GM19438 (cell line): ENCODE results near the gene NXPE4.
"Not testable (repeated sequence)": the region's sequence is repeated elsewhere in the genome, so short reads cannot be mapped to it uniquely, and the experiment has no call there.

Experiments used
- ATAC-seq: cut with Tn5 transposase; IDR thresholded peaks from one replicate; pipeline ENCODE4 v1.9.1; 2021; ENCODE audit warnings: low read depth; ENCODE audit not compliant: unreplicated experiment

NXPE4 gene

DNA sequence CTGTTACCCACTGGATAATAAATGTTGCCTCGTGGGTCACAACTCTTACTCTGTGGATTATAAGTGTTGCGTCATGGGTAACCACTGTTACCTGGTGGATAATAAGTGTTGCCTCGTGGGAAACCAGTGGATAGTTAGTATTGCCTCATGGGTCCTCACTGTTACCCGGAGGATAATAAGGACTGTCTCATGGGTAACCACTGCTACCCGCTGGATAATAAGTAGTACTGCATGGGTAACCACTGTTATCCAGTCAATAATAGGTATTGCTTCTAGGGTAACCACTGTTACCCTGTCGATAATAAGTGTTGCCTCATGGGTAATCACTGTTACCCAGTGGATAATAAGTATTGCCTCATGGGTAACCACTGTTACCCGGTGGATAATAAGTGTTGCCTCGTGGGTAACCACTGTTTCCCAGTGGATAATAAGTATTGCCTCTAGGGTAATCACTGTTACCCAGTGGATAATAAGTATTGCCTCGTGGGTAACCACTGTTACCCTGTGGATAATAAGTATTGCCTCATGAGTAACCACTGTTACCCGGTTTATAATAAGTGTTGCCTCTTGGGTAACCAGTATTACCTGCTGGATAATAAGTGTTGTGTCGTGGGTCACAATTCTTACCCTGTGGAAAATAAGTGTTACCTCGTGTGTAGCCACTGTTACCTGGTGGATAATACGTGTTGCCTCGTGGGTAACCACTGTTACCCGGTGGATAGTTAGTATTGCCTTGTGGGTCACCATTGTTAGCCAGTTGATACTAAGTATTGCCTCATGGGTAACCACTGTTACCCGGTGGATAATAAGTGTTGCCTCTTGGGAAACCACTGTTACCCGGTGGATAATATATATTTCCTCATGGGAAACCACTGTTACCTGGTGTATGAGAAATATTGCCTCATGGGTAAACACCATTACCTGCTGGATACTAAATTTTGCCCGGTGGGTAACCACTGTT, 15.7 kb upstream of the NXPE4 start:
- no peak for ATAC-seq

- ATAC-seq, result no peak
Observed at GRCh38 chr11:114610550-114610949, 15.0 kb upstream of the NXPE4 start.

GRCh38 chr11:114609429-114609828, 13.8 kb upstream of the NXPE4 start:
- ATAC-seq, result no peak

GRCh38 chr11:114608605-114609004, 13.0 kb upstream of the NXPE4 start:
- ATAC-seq, result not testable (repeated sequence)

DNA sequence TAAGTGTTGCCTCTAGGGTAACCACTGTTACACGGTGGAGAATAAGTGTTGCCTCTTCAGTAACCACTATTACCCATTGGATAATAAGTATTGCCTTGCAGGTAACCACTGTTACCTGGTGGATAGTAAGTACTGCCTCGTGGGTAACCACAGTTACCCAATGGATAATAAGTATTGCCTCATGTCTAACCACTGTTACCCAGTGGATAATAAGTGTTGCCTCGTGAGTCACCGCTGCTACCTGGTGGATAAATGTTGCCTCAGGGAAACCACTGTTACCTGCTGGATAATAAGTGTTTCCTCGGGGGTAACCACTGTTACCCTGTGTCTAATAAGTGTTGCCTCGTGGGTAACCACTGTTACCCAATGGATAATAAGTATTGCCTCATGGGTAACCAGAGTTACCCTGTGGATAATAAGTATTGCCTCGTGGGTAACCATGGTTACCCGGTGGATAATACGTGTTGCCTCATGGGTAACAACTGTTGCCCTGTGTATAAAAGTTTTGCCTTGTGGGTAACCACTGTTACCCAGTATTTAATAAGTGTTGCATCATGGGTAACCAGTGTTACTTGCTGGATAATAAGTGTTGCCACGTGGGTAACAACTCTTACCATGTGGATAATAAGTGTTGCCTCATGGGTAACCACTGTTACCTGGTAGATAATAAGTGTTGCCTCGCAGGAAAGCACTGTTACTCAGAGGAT, 12.3 kb upstream of the NXPE4 start:
- ATAC-seq, result no peak

GRCh38 chr11:114606802-114607075, 11.2 kb upstream of the NXPE4 start:
- not testable (repeated sequence) for ATAC-seq

- no peak for ATAC-seq
Observed at GRCh38 chr11:114606003-114606801, 10.6 kb upstream of the NXPE4 start.

DNA sequence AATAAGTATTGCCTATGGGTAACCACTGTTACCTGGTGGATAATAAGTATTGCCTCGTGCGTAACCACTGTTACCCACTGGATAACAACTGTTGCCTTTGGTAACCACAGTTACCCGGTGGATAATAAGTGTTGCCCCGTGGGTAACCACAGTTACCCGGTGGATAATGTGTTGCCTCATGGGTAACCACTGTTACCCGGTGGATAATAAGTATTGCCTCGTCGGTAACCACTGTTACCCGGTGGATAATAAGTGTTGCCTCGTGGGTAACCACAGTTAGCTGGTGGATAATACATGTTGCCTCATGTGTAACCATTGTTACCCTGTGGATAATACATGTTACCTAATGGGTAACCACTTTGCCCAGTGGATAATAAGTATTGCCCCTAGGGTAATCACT, 9.8 kb upstream of the NXPE4 start:
- ATAC-seq, result no peak

DNA sequence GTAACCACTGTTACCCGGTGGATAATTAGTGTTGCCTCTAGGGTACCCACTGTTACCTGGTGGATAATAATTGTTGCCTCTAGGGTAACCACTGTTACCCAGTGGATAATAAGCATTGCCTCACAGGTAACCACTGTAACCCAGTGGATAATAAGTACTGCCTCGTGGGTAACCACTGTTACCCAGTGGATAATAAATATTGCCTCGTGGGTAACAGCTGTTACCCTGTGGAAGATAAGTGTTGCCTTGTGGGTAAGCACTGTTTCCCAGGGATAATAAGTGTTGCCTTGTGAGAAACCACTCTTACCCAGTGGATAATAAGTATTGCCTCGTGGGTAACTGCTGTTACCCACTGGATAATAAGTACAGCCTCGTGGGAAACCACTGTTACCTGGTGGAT, 9.3 kb upstream of the NXPE4 start:
- ATAC-seq, result no peak

DNA sequence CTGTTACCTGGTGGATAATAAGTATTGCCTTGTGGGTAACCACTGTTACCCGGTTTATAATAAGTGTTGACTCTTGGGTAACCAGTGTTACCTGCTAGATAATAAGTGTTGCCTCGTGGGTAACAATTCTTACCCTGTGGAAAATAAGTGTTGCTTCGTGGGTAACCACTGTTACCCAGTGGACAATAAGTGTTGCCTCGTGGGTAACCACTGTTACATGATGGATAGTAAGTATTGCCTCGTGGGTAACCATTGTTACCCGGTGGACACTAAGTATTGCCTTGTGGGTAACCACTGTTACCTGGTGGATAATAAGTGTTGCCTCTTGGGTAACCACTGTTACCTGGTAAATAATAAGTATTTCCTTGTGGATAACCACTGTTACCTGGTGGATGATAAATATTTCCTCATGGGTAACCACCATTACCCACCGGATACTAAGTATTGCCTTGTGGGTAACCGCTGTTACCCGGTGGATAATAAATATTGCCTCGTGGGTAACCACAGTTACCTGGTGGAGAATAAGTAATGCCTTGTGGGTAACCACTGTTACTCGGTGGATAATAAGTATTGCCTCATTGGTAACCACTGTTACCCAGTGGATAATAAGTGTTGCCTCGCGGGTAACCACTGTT, 8.7 kb upstream of the NXPE4 start:
- ATAC-seq, result no peak

GRCh38 chr11:114603151-114603550, 7.6 kb upstream of the NXPE4 start:
- not testable (repeated sequence) for ATAC-seq

GRCh38 chr11:114598461-114598860, 2.9 kb upstream of the NXPE4 start:
- ATAC-seq, result no peak

- no peak for ATAC-seq
Observed at GRCh38 chr11:114596175-114596919, 761 bp upstream of the NXPE4 start.

DNA sequence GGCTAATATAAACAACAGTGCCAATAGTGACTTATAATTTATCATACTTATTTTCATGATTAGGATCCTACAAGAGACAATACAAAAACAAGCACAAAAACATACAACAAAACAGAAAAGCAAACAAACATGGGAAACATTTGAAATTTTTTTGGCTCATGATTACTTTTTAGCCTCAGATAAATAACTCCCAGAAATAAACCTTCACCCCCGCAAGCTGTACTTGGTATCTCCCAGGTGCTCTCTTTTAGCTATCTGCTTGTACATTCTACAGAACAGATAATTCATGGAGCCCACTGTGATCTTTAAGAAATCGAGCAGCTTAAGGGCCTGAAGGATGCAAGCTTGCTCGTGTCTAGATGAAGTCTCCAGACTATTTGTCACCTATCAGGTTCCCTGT, 883 bp downstream of the NXPE4 start:
- ATAC-seq, result no peak

DNA sequence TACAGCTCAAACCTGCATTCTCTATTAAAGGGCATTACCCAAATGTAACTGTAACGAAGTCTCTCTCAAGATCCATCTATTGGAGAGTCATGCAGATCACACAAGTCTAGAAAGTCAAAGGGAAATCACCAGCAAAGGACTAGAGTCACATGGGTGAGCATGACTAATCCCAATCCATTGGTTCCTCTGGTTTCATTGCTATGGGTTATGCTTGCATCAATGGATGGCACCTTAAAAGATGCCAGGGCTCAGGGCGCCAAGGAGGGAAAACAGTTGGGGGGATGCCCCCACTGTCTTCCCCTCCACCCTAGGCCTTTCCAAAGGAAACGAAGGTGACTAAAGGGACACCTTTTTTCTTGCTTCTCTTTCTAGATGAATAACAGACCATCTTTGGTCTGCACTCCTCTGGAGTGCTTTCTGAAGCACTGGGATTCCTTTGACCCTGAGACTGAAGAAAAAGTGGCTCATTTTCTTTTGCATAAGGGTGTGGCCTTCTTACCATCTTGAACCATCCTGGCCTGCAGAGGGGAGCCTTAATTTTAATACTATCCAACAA, 8.1 kb downstream of the NXPE4 start:
- no peak for ATAC-seq

DNA sequence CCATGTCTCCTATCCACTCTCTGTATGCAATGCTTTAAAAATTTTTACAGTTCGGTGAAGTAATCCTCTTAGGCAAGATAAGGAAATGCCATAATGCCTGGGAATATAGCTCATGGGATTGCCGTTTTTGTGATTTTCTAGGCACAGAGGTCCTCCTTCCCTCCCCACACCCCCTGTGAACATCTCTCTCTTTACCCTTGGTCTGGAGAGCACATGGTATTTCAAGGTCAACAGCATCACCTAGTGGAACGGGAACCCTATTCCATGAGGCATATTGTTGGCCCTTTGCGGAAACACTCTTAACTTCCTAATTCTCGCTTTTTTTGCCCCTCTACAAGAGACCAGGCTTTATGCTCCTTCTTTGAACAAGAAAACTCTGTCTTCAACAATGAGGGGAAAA, 8.8 kb downstream of the NXPE4 start:
- ATAC-seq, result no peak

GRCh38 chr11:114571712-114572111, 23.9 kb downstream of the NXPE4 start:
- ATAC-seq, result no peak

- no peak for ATAC-seq
Observed at GRCh38 chr11:114569801-114570200, 25.8 kb downstream of the NXPE4 start.

DNA sequence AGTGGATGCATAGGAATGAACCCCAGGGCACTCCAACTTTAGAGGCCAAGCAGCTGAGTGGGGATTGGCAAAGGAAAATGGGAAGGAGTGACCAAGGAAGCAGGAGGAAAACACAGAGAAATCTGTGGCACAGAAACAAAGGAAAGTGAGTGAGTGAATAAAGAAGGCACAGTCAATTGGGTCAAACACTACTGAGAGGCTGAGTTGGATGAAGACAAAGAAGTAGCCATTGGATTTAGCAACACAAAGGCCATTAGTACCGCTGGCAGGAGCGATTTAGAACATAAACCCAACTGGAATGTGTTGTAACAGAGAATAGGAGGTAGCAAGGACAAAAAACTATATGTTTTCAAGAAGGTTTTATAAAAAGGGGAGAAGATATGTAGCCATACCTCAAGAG, 29.3 kb downstream of the NXPE4 start:
- no peak for ATAC-seq

DNA sequence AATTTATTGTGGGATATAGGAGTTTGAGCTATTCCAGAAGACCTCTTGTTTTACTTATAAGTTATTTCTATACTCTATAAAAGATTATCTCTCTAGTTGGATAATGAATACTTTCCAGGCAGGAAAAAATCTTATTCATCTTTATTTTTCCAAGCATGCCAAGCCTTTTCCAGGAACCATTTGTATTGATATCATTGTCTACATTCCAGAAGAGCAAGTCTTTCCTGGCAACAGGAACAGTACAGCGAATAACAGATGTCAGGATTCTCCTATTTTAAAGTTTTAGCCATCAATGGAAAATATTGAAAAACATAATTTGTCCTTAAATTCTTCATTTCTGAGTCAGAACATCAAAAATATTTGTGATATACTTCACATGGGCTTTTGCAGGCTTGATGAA, 30.8 kb downstream of the NXPE4 start:
- ATAC-seq, result no peak
